ENCODE results near the gene DBX1.

DNA sequence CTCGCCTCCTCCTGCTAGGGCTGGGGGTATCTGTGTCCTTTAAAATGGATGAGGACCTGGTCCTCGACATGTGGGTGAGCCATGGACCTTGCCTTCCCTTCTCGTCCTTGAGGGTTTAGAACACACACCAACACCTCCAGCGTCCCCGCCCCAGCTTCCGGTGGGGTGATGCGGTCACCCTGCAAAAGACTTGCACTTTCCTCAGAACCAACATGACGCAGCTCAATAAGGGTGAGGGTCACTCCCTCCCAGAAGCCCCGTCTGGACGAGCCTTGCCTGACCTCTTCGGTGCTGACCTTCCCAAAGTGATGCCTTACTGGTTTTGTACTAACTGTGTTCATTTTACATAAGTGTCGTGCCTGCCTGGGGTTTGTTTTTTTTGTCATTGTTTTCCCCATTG, 41.0 kb downstream of the DBX1 start:
- TF ChIP-seq, protein P1, sequence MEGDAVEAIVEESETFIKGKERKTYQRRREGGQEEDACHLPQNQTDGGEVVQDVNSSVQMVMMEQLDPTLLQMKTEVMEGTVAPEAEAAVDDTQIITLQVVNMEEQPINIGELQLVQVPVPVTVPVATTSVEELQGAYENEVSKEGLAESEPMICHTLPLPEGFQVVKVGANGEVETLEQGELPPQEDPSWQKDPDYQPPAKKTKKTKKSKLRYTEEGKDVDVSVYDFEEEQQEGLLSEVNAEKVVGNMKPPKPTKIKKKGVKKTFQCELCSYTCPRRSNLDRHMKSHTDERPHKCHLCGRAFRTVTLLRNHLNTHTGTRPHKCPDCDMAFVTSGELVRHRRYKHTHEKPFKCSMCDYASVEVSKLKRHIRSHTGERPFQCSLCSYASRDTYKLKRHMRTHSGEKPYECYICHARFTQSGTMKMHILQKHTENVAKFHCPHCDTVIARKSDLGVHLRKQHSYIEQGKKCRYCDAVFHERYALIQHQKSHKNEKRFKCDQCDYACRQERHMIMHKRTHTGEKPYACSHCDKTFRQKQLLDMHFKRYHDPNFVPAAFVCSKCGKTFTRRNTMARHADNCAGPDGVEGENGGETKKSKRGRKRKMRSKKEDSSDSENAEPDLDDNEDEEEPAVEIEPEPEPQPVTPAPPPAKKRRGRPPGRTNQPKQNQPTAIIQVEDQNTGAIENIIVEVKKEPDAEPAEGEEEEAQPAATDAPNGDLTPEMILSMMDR (IDR thresholded peaks at IDR 0.05): no peak
- TF ChIP-seq POLR2A (IDR thresholded peaks at IDR 0.05): no peak

Measured in thyroid gland (tissue), 4 donors.